Bronchial epithelial cell (primary cell): ENCODE measurements around the gene NOMO2. TPM values are rescaled to one million over a fixed set of nuclear protein-coding genes. Genes with fewer than 3 reads are reported as not detected.
"Not testable (repeated sequence)": the region's sequence is repeated elsewhere in the genome, so short reads cannot be mapped to it uniquely, and the experiment has no call there.

Source experiments
- DNase-seq: peaks from one replicate; pipeline ENCODE4 v3.0.0-alpha.2; 2010; ENCODE audit warnings: low read depth
- FAIRE-seq: peaks from 2 replicates; lab custom pipeline; 2011; peaks lifted over from hg19 to GRCh38; lab: Jason Lieb, UNC
- H3K27me3 ChIP-seq: 2 replicates; pipeline ENCODE4 v1.5.1; 2011; ENCODE audit warnings: low read length; ENCODE audit not compliant: control insufficient read depth, insufficient read depth
- H3K36me3 ChIP-seq: 2 replicates; pipeline ENCODE4 v1.5.1; 2011; ENCODE audit warnings: low read length; ENCODE audit not compliant: control insufficient read depth, insufficient read depth
- H3K4me3 ChIP-seq: 2 replicates; pipeline ENCODE4 v1.5.1; 2011; ENCODE audit warnings: mild to moderate bottlenecking, low read depth, low read length, control low read depth
- total RNA-seq: library from RNA; depleted of rRNA; stranded (reverse); fragments of >200 nt; gene quantifications from 2 replicates; pipeline ENCODE4 v1.2.1, GENCODE V29; 2014

NOMO2 gene
- total RNA-seq, 1 donor from 2014 or later = 111 TPM

DNA sequence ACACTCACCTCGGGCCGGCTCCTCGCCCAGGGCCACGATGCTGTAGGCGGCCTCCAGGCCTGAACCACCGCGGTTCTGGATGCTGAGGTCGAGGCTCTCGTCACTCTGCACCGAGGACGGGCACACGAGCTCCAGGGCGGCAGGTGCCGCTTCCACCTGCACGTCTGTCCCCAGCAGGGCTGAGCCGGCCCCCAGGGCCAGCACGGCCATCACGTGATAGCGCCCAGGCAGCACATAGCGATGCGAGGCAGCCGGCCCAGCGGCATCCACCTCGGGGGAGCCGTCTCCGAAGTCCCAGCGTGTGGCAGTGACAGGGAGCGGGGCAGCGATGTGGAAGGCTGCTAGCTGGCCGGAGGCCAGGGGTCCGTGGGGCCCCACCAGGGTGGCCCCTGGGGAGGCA is 167.5 kb downstream of the NOMO2 start:
- not testable (repeated sequence) for DNase-seq, H3K36me3 ChIP-seq, H3K27me3 ChIP-seq, FAIRE-seq, H3K4me3 ChIP-seq

DNA sequence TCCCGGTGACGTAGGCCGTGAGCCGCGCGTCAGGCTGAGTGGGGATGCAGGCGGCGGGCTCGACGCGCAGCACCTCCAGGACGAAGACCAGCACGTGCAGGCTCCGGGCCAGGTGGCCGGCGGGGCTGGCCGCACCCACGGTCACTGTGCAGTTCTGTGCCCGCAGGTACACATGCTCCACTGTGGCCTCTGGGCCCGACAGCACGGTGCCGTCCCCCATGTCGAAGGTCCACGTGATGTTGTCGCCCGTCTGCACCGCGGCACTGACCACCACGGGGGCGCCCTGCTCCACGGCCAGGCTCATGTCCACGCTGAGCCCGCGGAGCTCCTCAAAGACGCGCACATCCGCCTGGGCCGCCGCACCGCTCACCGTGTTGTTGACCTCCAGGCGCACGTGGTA is 174.1 kb downstream of the NOMO2 start:
- not testable (repeated sequence) for H3K27me3 ChIP-seq, H3K4me3 ChIP-seq, H3K36me3 ChIP-seq, DNase-seq, FAIRE-seq

DNA sequence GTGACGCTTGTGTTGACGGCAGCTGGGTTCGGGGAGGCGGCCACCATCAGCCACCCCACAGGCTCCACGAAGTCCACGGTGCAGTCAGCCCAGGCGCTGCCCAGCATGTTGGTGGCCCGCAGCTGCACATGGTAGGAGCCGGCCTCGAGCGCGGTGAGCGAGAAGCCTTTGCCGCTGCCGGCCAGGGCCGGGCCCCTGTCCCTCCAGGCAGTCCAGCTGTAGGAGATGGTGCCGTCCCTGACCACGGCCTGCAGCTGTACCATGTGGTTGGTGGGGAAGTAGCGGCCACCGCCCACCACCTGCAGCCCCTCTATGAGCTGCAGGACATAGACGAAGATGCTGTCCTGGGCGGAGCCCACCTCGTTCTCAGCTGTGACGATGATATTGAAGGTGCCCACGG is 175.4 kb downstream of the NOMO2 start:
- H3K4me3 ChIP-seq, DNase-seq, FAIRE-seq, H3K36me3 ChIP-seq, H3K27me3 ChIP-seq: not testable (repeated sequence)

DNA sequence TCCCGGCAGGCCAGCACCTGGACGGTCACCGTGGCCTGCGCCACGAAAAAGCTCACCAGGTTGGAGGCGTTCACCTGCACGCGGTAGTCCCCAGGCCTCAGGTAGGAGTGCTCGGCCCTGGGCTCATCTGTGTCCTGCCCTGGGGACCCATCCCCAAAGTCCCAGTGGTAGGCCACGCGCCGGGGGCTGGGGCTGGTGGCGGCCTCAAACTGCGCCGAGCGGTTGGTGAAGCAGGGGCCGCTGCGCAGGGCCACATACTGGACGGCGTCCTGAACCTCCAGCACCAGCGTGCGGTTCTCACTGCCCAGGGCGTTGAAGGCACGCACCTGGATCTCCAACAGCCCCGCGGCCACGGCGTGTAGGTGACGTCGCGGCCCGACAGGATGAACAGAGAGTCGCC is 176.6 kb downstream of the NOMO2 start:
- not testable (repeated sequence) for DNase-seq, H3K36me3 ChIP-seq, FAIRE-seq, H3K27me3 ChIP-seq, H3K4me3 ChIP-seq

DNA sequence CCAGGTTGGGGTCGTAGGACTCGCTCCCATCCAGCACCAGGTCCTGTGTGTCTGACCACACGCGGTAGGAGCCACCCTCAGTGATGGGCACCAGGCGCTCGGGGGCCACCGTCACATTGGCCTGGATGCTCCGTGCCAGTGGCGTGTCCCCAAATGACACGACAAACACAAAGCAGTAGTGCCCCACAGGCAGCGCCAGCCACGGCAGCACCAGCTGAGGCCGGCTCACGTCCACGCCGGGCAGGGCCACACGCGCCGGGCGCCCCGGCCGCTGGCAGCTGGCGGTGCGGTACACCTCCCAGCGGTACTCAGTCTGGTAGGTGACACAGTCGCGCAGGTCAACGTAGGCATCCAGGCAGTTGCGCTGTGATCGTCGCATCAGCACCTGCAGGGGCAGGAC is 177.0 kb downstream of the NOMO2 start:
- not testable (repeated sequence) for H3K36me3 ChIP-seq, FAIRE-seq, H3K4me3 ChIP-seq, H3K27me3 ChIP-seq, DNase-seq

DNA sequence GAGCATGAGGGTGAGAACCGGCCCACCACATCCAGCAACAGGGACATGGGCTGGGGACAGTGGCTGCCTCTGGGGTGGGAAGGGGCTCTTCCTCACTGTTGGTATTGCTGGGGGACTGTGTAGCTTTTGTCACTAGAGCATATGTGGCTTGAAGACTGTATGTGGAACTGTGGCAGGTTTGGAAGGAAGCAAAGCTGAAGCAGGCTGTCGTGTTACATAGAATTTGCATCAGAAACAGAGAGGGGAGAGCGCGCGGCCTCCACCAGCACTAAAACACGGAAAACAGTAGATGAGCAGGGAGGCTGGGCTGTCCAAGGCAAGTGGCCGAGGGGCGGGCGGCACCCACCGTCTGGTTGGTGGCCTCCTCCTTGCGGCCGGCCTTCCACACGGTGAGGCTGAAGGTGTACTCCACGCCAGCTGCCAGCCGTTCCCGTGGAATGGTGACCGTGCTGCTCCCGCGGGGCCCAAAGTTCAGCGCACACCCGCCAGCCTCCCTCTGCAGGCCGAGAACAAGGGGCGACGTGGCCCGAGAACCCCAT is 177.7 kb downstream of the NOMO2 start:
- H3K27me3 ChIP-seq, FAIRE-seq, DNase-seq: not testable (repeated sequence)

DNA sequence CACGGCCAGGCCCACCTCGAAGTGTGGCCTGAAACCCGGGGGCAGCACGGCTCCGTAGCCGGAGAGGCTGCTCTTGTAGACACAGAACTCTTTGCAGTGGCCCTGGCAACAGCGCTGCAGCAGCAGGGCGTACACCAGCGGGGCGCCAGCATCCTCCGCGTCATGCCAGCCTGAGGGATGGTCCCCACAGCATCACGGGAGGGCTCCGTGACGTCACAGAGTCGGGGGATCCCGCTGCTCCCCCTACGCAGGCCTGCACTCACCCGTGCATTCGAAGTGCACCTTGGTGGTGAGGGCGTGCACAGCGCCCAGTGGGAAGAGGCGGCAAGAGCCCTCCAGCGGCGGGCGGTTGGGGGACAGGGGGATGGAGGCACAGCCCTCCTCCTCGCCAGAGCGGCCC is 179.2 kb downstream of the NOMO2 start:
- DNase-seq, H3K36me3 ChIP-seq, FAIRE-seq, H3K4me3 ChIP-seq, H3K27me3 ChIP-seq: not testable (repeated sequence)

More for the DNA sequence above, 177.7 kb downstream of the NOMO2 start:
- not testable (repeated sequence) for H3K4me3 ChIP-seq, H3K36me3 ChIP-seq

Other genes starting within 250 kb of the NOMO2 start
- not detected in 2 replicates for gene NPIPA8, start 225.4 kb downstream of the NOMO2 start, total RNA-seq
- gene RPS15A, start 228.2 kb upstream of the NOMO2 start, total RNA-seq = 2,488 and 3,748 TPM in 2 replicates
- gene ARL6IP1, start 239.5 kb upstream of the NOMO2 start, total RNA-seq = 189 and 375 TPM in 2 replicates